Measurements from ENCODE around the gene BANF1.

Gene BANF1

DNA sequence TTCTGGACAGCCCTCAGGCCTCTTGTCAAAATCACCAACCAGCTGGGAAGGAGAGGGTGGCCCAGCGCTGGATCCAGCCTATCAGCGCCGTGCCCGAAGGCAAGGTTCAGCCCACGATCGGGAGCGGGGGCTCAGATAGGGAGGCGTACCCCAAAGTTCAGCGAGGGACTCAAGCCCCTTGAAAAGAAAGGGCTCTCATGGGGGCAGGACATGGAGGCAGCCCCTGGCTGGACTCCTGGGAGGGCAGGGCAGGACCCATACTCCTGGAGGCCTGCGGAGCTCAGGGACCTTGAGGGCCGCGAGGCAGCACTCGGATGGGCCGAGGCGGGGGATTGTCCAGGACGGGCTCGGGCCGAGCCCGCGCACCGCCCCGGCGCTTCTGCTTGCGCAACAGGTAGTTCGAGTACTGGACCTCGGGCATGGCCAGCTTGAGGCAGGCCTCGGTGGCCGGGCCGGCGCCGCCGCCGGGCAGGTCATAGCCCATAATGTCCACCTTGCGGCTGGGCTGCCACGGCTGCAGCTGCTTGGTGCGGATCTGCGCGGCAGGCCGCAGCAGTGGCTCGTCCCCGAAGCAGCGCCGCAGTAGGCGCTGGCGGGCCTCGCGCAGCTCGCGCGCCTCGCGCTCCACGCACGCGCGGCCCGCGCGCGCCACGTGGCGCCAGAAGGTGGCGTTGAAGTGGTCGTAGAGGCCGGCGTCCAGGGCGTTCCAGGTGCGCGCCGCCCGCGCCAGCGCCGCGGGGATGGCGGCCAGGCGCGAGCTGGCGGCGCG lies 40.1 kb downstream of the BANF1 start:
- DNase-seq, result no peak

DNA sequence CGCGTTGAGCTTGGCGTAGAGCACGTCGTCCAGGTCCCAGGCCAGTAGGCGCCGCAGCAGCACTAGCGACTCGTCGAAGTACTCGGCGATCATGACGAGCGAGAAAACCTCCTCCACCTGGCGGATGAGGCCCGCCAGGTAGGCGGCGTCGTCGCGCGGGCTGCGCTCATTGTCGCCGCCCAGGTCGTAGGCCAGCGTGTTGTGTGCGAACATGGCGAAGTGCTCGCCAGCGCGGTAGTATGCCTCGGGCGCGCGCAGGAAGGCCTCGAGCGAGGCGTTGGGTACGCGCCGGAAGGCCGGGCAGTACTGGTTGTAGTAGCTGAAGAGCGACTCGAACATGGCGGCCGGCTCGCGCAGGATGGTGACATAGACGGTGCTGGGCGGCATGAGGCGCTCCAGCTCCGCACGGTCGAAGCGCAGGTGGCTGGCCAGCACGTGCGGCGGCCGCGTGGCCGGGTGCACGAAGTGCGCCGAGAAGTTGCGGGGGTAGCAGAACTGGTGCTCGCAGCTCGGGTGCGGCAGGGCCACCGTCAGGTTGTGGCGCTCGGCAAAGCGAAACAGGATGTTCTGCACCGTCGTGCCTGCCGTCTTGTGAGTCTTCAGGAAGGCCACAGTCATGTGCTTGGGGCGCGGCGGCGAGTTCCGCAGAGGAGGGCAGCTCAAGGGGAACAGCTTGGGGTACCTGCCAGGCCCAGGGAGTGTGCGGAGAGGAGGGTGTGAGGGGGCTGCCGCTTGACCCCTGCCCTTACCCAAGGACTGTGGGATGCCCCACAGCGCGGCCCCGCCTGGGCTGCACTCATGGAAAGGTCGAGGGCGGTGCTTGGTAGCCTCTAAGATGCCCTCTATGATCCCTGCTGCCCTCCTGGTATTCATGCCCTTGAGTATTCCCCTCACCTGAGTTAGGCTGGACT lies 40.9 kb downstream of the BANF1 start:
- DNase-seq, result no peak

DNA sequence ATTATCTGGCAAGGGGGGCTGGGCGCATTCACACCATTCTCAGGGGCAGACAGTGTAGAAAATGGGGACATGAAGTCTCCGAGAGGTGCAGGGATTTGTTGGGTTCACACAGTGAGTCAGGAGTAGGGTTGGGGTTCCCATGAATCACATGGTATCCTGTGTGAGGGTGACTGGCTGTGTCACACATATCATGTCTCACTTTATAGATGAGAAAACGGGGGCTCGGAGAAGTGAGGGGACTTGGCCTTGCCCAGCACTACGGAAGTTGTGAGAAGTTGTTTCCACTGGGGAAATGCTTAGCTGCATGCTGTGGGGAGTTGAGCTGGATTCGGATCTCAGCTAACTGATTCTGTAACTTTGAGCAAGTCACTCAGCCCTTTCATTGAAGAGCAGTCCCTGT lies 42.5 kb downstream of the BANF1 start:
- DNase-seq, result no peak

DNA sequence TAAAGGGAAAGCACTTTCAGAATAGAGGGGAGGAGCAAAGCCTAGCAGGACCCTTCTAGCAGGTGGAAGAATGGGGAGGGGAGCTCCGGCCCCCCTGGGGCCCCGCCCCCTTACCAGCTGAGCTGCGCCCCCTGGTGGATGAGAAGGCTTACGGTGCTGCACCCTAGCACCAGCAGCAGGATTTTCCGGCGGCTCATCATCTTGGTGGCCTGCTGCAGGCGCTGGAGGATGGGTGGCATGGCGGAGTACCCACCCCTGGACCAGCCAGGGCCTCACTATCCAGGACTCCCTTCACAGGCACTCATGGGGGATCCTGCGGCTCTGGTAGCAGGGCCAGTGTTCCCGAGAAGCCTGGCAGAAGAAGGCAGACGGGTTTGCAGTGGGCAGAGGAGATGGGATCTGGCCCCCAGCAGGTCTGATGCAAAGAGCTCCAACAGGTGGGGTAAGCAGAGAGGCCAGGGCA lies 42.9 kb downstream of the BANF1 start:
- peak; percentile 74 to 83 for DNase-seq

DNA sequence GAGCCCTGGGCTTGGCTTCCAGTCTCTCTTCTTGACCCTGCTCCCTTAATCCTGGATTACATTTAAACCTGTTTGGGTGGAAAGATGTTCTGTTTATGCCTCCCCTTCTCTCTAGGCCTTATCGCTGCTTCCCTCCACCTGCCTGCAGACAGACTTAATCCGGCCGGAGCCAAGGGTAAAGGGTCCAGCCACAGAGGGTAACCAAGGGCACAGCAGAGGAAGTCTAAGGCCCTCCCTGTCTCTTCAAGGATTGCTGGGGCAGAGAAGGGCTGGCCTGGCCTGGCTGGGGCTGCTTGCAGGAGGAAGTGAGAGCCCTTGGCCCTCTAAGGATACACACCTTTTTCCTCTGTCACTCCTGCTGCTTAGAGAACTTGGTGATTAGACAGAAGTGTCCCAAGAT lies 44.6 kb downstream of the BANF1 start:
- DNase-seq, result no peak

DNA sequence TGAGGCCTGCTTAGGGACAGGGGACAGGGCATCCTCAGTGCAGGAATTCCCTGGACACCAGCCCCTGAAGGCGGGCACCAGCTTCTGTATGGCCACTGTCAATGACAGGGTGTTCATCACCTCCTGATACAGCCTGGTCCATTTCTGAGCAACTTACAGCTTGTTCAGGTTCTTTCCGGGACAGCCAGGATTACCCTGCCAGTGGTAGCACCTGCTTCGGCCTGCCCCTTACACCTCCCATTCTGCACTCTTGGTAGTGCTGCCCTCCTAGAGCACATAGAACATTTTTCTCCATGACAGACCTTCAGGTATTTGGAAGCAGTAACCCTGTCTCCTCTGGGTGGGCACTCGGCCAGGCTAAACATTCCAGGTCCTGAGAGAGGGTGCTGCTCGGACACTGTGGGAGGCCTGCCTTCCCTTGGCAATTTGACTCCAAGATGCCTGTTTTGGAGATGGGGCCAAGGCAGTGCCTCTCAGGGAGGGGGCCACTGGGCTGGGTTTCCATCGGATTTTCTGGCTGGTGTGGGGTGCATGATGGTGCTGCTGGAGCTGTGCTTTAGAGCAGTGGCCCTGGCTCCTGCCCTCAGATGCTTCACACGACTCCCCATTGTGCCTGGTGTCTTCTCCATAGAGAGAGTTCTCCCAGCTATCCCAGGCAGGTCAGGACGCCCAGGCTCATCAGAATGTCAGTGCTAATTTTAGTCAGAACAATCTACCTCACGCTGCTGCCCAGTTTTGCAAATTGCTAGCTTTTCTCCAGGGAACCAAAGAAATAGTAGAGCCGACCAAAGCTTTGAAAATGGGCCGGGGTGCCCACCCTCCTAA lies 45.5 kb downstream of the BANF1 start:
- DNase-seq, result no peak

DNA sequence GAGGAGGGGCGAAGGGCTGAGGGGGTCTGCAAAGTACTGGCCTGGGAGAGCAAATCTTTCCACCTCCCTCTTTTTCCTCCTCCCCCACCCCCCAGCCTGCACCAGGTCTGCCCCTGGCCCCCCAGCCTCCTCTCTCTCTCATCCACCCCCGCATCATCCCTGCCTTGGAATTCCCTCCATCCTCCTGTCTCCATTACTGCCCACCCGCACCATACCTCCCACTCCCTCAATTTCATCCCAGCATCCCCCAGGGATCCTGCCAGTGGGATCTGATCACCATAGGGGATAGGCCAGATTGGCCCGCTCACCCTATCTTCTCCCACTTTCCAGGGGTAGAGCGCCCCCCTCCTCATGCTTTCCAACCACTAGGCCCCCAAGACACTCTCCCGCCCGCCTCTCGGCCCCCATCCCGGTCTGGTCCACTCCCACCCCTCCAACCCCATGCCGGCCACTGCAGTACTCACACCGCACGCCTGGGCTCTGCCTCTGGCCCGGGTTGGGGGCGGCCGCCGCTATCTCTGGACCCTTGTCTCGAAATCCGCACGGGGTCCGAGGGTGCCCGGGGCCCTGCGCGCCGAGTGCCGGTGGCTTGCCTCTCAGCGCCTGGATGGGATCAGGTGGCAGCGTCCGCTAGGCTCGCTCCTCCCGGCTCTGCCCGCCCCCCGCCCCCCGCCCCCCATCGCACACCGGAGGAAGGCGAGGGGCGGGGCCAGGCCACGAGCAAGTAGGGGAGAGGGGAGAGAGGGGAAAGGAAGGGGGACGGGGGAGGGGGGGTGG lies 46.4 kb downstream of the BANF1 start, which contains the start of gene GAL3ST3:
TSS of gene GAL3ST3 (minus strand) at position 615 of the 777 bp plus-strand sequence. CDS start 3,746 bp downstream, outside the sequence.
- no peak for DNase-seq

DNA sequence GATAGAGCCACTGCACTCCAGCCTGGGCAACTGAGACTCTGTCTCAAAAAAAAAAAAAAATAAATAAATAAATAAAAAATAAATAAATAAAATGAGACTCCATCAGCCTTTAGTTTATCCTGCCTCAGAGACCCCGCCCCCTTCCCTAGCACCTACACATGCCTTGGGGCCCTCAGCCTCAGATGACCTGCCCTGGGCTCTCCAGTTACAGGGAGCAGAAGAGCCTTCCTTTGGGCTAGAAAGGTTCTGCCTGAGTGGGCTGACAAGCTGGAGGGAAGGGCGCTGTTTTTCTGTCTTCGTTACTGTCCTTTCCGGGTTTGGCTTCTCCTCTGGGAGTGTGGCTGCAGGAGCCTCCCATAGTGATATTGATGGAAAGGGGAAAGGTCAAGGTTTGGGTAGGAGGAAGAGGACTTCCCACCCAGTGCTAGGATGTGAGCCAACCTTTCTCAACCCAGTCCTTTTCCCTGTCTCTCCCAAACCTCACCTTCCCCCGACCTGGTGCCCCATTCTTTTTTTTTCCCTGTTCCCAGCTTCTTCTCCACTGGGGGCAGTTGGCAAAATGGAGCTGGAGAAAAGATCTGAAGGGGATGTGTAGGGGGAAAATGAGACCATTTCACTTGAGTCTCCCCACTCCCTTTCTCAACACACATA lies 48.4 kb downstream of the BANF1 start:
- no peak for DNase-seq

DNA sequence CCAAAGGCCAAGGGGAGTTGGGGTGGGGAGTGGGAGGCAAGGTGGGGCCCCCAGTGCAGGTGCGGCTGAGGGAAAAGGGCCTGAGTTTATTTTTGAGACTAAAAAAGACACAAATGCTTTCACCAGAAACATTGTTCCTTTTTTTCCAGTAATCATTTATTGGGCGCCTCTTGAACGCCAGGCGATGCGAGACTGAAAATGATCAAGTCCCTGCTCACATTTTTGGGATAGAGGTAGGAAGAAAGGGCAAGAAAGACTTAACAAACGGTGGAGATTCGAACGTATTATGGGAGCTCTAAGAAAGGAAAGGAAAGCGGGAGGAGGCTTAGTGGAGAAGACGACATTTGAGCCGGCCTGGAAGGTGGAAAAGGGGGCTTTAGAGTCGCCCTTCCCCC lies 49.1 kb downstream of the BANF1 start:
- DNase-seq, result no peak

DNA sequence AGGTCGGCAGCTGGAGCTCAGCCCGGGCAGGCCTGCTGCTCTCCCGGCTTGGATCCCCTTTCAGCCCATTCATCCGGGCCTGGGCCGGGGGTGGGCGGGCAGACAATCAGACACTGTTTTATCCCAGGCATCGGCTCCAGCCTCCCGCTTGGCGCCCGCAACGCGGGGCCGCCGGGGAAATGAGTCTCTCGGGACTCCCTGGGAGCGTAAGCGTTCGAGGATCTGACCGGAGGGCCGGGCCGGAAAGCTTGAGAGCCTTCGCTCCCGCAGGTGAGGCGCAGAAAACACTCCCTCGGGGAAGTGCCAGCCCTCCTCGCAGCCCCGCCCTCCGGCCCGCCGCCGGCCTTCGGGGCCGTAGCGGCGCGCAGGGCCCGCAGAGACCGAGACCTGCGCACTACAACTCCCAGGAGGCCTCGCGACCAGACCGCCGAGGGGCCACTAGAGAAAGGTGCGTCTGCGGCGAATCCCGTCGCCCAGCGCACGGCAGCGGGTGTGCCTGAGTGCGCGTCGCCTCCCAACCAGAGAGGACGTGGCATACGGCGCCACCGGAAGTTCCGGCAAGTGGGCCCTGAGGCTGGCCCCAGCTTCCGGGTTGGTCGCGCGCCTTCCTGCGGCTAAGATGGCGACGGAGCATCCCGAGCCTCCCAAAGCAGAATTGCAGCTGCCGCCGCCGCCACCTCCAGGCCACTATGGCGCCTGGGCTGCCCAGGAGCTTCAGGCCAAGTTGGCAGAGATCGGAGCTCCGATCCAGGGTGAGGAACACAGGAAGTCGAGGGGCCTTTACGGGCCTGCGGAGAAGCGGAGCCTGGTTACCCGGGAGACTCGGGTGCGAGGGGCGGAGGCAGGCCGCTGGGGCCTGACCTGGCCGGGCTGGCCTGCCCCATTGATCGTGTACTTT lies 49.7 kb downstream of the BANF1 start, which contains the start of gene SF3B2:
TSS of gene SF3B2 (plus strand) at position 599 of the 898 bp plus-strand sequence. CDS start at position 620, 21 bp downstream.
- peak; percentile 97 to 98 for DNase-seq

DNA sequence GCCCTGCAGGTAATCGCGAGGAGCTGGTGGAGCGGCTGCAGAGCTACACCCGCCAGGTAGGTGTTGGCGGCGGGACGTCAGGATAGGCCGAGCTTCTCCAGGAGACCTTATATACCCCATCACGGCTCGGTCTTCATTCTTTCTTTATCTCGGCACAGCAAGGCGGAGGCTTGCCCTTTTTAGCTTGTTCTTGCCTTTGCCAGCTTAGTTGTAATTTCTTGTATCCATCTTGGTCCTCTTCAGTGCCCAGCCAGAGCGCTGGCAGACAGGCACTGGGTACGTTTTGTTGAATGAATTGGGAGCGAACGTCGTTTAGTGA lies 50.3 kb downstream of the BANF1 start:
- DNase-seq, result no peak

Measured in NCI-H2081 (cell line).